ENCODE measurements around the gene GOLPH3L.
A peak's percentile ranks its signal among the peaks of the same experiment; 100 is the strongest.

- peak; percentile 49 to 59 for TF ChIP-seq CTCF (IDR thresholded peaks at IDR 0.05)
- no peak for TF ChIP-seq POLR2A (IDR thresholded peaks at IDR 0.05)
Observed at GRCh38 chr1:150621497-150622302, 75.3 kb downstream of the GOLPH3L start.

Measured in suprapubic skin (tissue), 3 donors.